Cerebellar cortex (tissue), 1 donor: ENCODE data around the gene GNA14.
"Not testable (repeated sequence)": the region's sequence is repeated elsewhere in the genome, so short reads cannot be mapped to it uniquely, and the experiment has no call there.

Source experiments
- DNase-seq: peaks from one replicate; pipeline ENCODE4 v3.0.0-alpha.2; 2015; ENCODE audit warnings: low spot score

Gene GNA14

DNA sequence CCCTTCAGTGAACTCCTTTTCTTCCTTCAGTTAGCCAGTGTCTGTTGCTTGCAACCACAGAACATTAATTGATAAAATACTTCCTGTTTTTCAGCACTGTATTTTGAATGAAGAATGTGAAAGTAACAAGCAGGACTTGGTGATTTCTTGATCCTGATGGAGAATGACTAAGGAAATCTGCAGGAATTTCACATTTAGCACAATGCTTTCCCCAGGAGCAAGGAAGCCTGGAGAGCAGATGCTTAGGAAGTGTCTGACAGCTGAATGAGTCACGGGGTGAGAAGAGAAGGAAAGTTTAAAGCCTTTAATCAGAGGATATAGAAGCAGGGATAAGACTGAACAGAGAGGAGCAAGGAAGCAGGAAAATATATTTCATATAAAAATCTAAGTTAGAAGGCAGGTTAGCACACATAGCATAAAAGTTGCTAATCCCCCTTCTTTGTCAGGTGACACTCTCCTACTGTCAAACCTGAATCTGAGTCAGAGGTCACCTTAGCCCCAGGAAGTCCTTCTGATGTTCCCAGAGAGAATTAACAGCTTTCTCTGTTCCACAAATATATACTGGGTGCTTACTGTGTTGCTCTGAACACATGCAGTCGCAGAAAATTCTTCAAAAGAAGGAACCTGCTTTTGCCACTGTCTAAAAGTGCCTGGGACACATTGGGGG lies 59.7 kb downstream of the GNA14 start:
- no peak for DNase-seq

DNA sequence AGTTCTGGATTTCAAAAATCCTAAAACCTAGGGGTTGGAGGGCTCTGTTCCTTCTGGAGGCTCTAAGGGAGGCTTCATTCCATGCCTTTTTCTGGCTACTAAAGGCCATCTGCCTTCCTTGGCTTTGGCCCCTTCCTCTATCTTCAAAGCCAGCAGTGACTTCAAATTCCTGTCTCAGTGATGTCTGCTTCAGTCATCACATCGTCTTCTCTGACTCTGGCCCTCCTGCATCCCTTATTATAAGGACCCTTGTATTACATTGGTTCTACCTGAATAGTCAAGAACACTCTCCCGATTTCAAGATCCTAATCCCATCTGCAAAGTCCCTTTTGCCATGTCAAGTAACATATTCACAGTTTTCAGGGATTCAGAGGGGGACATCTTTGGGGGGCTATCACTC lies 60.3 kb downstream of the GNA14 start:
- no peak for DNase-seq

DNA sequence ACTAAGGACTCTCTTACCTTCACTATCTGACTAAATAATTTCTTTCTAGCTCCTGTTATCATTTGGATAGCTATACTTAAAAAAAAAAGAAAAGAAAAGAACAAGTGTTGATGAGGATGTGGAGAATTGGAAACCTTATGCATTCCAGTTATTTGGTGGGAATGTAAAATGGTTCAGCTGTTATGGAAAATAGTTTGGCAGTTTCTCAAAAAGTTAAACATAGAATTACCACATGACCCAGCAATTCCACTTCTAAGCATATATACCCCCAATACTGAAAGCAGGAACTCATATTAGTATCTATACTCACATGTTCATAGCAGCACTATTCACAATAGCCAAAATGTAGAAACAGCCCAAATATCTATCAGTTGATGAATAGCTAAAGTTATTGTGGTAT lies 61.1 kb downstream of the GNA14 start:
- no peak for DNase-seq

DNA sequence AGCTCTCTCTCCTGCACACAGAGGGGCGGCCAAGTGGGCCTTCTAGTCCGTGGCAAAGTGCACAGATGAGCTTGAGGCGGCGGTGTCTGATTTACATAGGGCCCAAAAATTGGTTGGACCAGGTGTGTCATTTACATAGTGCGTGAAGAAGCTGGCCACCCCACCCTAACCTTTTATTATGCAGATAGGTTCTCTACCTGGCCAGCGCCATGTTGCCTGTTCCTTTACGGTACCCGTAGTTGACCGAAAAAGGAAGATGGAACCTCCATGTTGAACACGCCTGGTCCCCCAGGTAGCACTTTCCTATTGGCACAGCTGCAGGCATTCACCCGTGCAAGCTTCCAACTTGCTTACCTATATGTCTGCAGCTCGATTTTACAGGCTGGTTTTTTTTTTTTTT lies 61.5 kb downstream of the GNA14 start:
- DNase-seq, result no peak

DNA sequence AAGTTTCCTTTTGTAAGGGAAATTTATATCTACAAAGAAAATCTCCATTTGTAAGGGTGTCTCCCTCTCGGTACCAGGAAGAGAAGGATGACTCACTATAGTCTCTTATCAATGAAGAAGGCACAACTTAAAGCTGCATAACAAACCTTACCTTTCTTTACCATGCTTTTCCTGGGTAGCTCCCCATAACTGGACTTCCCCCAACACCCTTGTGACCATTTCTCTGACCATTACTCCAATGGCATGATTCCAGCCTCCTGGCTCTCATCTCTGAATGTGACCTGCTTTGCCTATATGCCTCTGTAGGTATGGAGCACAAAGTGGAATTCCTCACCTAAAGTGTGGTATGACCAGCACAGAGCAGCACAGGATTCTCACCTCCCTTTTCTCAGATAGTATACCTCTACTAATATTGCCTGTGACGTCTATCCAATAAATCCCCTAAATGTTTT lies 62.8 kb downstream of the GNA14 start:
- DNase-seq, result no peak

- not testable (repeated sequence) for DNase-seq
Measured at GRCh38 chr9:77584927-77585326, 63.2 kb downstream of the GNA14 start.

GRCh38 chr9:77582961-77583576 lies 65.1 kb downstream of the GNA14 start:
- DNase-seq, result no peak

- DNase-seq, result no peak
Measured at GRCh38 chr9:77582525-77582924, 65.6 kb downstream of the GNA14 start.

GRCh38 chr9:77575785-77576184 lies 72.3 kb downstream of the GNA14 start:
- no peak for DNase-seq

GRCh38 chr9:77569335-77569734 lies 78.8 kb downstream of the GNA14 start:
- no peak for DNase-seq

DNA sequence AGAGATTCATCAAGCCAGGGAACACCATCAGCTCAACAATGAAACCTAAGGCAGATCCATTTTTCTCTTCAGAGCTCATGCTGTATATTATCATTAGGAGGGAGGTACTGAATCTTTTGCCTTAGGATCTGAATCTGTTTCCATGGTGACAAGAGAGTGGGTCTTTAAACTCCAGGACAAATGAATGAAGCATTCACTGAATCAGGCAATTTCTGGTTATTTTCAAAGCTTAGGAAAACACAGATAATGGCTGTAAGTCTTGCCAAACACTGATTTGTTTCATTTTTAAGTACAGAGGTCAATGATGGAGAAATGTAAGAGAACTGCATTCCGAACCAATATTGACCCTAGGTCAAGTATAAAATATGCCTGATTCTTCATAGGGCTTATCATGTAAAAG lies 84.9 kb downstream of the GNA14 start:
- no peak for DNase-seq

GRCh38 chr9:77562019-77562748 lies 85.9 kb downstream of the GNA14 start:
- DNase-seq, result no peak

DNA sequence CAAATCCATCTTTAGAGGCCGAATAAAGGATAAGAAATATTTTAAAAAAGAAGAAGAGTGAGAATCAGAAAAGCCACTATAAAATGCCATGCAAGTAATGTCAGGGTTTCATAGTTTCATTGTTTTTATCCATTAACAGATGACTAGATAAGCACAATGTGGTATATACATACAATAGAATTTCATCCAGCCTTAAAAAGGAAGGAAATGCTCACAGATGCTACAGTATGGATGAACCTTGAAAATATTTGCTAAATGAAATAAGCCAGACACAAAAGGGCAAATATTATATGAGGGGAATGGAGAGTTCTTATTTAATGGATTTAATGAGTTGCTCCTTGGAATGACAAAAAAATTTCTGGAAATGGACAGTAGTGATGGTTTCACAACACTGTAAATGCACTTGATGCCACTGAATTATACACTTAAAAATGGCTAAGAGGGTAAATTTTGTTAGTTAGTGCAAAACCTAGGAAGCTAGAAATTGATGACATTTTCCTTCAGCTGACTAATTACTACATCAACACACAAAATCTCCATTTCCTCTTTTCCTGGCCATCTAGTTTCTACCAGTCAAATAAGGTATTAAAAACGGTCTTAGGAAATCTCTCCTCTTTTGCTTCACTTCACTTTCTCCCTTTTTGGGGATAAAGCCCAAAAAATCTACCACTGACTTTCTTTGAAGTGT lies 86.6 kb downstream of the GNA14 start:
- no peak for DNase-seq

DNA sequence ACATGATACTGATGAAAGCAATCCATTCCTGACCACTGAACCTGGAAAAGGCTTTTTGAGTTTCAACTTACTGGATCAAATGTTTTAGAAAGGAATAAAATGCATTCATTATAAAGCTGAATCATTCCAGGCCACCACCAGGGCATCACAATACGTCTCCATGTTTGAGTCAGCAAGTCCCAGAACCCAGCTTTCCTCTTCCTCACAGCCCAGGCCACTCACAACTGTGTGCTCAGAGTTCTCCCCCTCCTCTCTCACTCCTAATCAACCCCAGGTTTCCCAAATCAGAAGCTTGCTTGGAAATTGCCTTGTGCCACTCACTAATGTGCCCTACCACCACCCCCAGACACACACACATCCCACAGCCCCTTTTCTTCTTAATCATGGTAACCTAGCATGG lies 91.7 kb downstream of the GNA14 start:
- no peak for DNase-seq

- no peak for DNase-seq
Measured at GRCh38 chr9:77554586-77555105, 93.5 kb downstream of the GNA14 start.

DNA sequence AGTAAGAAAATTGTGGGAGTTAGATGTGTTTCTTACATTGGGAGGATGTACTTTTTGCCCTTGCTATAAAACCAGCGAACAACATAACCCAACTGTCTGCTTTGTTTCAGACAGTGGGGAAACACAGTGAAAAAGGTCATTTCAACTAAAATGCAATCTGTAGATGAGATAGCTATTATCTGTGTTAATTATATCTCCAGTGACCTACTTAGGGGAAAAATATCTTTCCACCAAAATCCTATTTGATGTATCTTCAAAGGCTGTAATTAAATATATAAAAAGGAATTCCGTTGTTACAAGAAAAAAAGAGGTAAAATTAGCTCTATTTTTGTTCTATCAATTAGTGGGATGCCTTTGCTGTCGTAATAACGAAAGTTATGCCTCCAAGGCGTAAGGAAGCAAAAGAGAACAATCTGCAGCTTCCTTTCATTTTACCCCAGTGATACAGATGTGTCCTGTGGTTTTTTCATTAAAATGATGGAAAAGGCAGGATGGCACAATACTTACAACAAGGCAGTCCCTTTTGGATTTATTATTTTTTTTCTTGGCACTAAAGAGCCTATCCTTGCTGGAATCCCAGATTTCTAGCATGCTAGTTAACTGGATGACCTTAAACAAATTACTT lies 100.9 kb downstream of the GNA14 start:
- no peak for DNase-seq

- DNase-seq, result no peak
Measured at GRCh38 chr9:77546376-77546950, 101.7 kb downstream of the GNA14 start.

DNA sequence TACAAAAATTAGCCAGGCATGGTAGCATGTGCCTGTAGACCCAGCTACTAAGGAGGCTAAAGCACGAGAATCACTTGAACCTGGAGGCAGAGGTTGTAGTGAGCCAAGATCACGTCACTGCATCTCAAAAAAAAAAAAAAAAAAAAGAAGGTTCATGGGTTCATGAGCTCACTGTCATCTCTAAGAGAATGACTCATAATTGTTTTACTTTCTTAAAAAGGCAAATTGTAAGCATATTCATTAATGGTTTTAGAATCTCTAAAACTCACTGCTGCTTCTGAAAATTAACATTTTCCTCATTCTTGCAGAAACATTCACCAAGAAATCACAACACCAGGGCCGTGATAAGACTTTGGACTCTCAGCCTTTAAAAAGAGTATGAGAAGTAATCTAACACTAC lies 103.6 kb downstream of the GNA14 start:
- no peak for DNase-seq

DNA sequence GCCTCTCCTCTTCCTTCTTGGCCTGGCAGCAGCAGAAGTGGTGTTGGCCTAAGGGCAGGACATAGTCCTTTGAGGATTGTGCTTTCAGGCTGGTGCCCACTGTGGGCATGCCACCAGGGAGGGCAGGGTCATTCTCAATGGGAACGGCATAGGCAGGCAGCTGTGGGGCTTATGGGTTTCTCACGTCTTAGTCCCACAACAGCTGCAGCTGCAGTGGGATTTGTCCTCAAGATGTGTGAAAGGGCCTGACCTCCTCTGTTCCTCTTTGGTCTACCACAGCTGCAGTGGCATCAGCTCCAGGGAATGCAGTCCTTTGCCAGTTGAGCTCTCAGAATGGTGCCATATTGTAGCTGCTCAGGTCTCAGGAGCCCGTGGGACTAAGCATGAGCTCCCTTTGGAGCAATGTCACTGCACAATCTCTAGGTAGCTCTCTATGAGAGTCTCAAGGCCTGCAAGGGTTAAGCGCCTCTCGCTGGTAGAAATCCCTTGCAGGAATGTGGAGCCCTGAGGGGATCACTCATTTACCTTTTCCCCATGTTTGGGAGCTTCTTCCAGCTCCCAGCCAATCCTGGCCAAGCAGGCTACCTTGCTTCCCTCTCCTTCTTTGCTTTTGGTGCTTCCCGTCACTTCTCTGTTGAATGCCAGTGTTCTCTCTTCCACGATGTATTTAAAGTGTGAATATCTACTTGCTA lies 104.8 kb downstream of the GNA14 start:
- no peak for DNase-seq

DNA sequence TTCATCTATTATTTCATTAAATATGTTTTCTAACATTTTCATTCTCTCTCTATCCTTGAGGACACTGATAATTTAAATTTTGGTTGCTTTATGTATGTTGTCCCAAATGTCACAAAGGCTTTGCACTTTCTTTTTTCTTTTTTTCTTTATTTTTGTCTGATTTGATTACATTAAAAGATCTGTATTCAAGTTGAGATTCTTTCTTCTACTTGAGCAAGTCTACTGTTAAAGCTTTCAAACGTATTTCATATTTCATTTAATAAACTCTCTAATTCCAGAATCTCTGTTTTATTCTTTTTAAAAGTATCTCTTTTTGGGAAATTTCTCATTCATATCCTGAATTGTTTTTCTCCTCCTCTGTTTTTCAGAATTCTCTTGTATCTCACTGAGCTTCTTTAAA lies 106.5 kb downstream of the GNA14 start:
- no peak for DNase-seq

- DNase-seq, result no peak
Measured at GRCh38 chr9:77541055-77541454, 107.1 kb downstream of the GNA14 start.
